Spleen (tissue), 11 donors: ENCODE data around the gene APBB1IP. TPM values are rescaled to one million over a fixed set of nuclear protein-coding genes. Genes with fewer than 3 reads are reported as not detected.

Experiments used
- DNase-seq: peaks from one replicate; pipeline ENCODE4 v3.0.0-alpha.2; 2020
- H3K27ac ChIP-seq, 8 donors: fragments of 200-600 bp; sonication (generic) in 7 of 8; 1 replicate in 4 of 8; 2 replicates in 4 of 8; pipeline versions ENCODE4 v1.5.0 to v1.8.0; 2016 to 2021; ENCODE audit warnings: inconsistent platforms in 4 of 8, mild to moderate bottlenecking in 4 of 8, moderate library complexity in 1 of 8
- H3K27me3 ChIP-seq, 7 donors: fragments of 200-600 bp; sonication (generic) in 6 of 7; replicated peaks in 1 of 7; 1 replicate in 4 of 7; 2 replicates in 3 of 7; pipeline versions ENCODE4 v1.5.0 to v1.8.0; 2016 to 2021; ENCODE audit warnings: inconsistent platforms in 3 of 7, mild to moderate bottlenecking in 1 of 7
- H3K36me3 ChIP-seq, 6 donors: fragments of 200-600 bp; sonication (generic) in 5 of 6; 1 replicate in 4 of 6; 2 replicates in 2 of 6; pipeline versions ENCODE4 v1.5.0 to v1.8.0; 2016 to 2021; ENCODE audit warnings: inconsistent platforms in 2 of 6
- H3K4me1 ChIP-seq, 6 donors: fragments of 200-600 bp; sonication (generic) in 5 of 6; 1 replicate in 3 of 6; 2 replicates in 3 of 6; pipeline versions ENCODE4 v1.5.0 to v1.8.0; 2016 to 2021; ENCODE audit warnings: inconsistent platforms in 3 of 6
- H3K4me3 ChIP-seq, 8 donors: fragments of 200-600 bp; sonication (generic) in 7 of 8; 1 replicate in 4 of 8; 2 replicates in 4 of 8; pipeline versions ENCODE4 v1.5.0 to v1.8.0; 2016 to 2021; ENCODE audit warnings: inconsistent platforms in 4 of 8, mild to moderate bottlenecking in 4 of 8, moderate library complexity in 2 of 8
- H3K9me3 ChIP-seq, 8 donors: fragments of 200-600 bp; sonication (generic) in 7 of 8; 1 replicate in 4 of 8; 2 replicates in 4 of 8; pipeline versions ENCODE4 v1.5.0 to v1.8.0; 2016 to 2021; ENCODE audit warnings: inconsistent platforms in 4 of 8
- CTCF ChIP-seq, 11 experiments: fragments of 200-600 bp in 7 of 11; fragments of 450-650 bp in 4 of 11; sonication (generic) in 4 of 11; IDR thresholded peaks in 8 of 11; conservative IDR thresholded peaks in 3 of 11; 1 replicate in 7 of 11; 2 replicates in 4 of 11; pipeline versions ENCODE4 v1.4.0 to v1.8.0; 2016 to 2021; ENCODE audit warnings: antibody characterized with exemption in 11 of 11, inconsistent platforms in 4 of 11, mild to moderate bottlenecking in 1 of 11
- POLR2A ChIP-seq, 3 donors: fragments of 450-650 bp; IDR thresholded peaks; one replicate each; pipeline ENCODE4 v1.5.1; 2017; ENCODE audit warnings: antibody characterized with exemption in 3 of 3, mild to moderate bottlenecking in 1 of 3
- POLR2AphosphoS5 ChIP-seq, 3 donors: sonication (generic); formaldehyde crosslinking; IDR thresholded peaks; one replicate each; pipeline ENCODE4 v1.5.1; 2017; ENCODE audit warnings: antibody characterized with exemption in 3 of 3
- WGBS, 5 donors: extraction: QIAGEN DNeasy Blood & Tissue Kit in 3 of 5; methylation state at CpG; one replicate each; pipeline versions ENCODE4 v1.1.5 to v1.1.7; 2013 to 2018; 5-methylcytosine and 5-hydroxymethylcytosine counted together
- intact Hi-C: fragments of 100-400 bp; cut with DNase I; formaldehyde crosslinking; loops from one replicate; pipeline ENCODE4 v1.15.0; 2023; ENCODE audit warnings: low total_unique reads
- polyA plus RNA-seq, 3 donors: library from polyadenylated mRNA; stranded (reverse); fragments of 200-250 nt; gene quantifications; one replicate each; pipeline ENCODE4 v1.2.1, GENCODE V29; 2013
- total RNA-seq, 7 donors: library from RNA; depleted of rRNA in 3 of 7; stranded (reverse); fragments of >200 nt in 3 of 7; fragmentation: NEBNext Ultra II Directional in 4 of 7; extraction: Animal tissue kit (Norgen Biotek cat#: 25700) in 4 of 7; gene quantifications; one replicate each; pipeline versions ENCODE4 v1.1.0 to v1.2.1, GENCODE V29; 2016 to 2021
- donor health status: healthy with polysubstance abuse.
- donor health status: DM: no; HTN: no; CAD: no; lungs with moderate emphysema.
- donor health status: DM: no; HTN: no; CAD: no.
- donor health status: Bipolar disorder and iron deficiency.
- donor health status: healthy.
- donor health status: DM: no; HTN: no; CAD: no.
- donor health status: DM: yes; HTN: yes; CAD: no.

APBB1IP gene
- total and polyA plus RNA-seq, 10 donors: 19.7 to 136 (median 79.2) TPM

GRCh38 chr10:26528048-26528447 lies 89.9 kb downstream of the APBB1IP start:
- H3K27me3 ChIP-seq: no peaks in the 10 kb centered on the region
- peaks cover 0 to 32% (median 6%) of the 10 kb centered on the region in 6 donors for H3K4me1 ChIP-seq
- 73 to 82% (median 76%) methylated on average over 5 of the region's 5 CpGs for WGBS, 5 donors
- TF ChIP-seq CTCF (IDR thresholded peaks at IDR 0.05 in 8 of 11, conservative IDR thresholded peaks at IDR 0.05 in 3 of 11) (no peak), POLR2AphosphoS5 (IDR thresholded peaks at IDR 0.05) (peak in 1 of 3 donors; percentile 55)
- H3K9me3 ChIP-seq: no peaks in the 10 kb centered on the region
- intact Hi-C loops: loop anchor here (10.0 kb wide), 1 partner anchor 123 kb away; no protein-coding TSS in a partner anchor
- H3K4me3 ChIP-seq: no peak overlapping the region
- H3K36me3 ChIP-seq: peaks cover 0 to 100% (median 43%) of the 10 kb centered on the region in 6 donors
- no peak for DNase-seq
- peak overlapping the region in 4 of 8 donors; percentile 60 to 76 (median 67) for H3K27ac ChIP-seq

GRCh38 chr10:26528715-26529393 lies 90.7 kb downstream of the APBB1IP start:
- WGBS, 5 donors: 68 to 83% (median 74%) methylated on average over 10 of the region's 10 CpGs

GRCh38 chr10:26534384-26534783 lies 96.2 kb downstream of the APBB1IP start:
- H3K27ac ChIP-seq: no peak overlapping the region
- peaks cover 0 to 95% (median 41%) of the 10 kb centered on the region in 6 donors for H3K36me3 ChIP-seq
- no peak overlapping the region for H3K4me3 ChIP-seq
- H3K9me3 ChIP-seq: no peaks in the 10 kb centered on the region
- TF ChIP-seq POLR2A (IDR thresholded peaks at IDR 0.05) (no peak), POLR2AphosphoS5 (IDR thresholded peaks at IDR 0.05) (peak; percentile 8 to 25 (median 22)), CTCF (IDR thresholded peaks at IDR 0.05 in 8 of 11, conservative IDR thresholded peaks at IDR 0.05 in 3 of 11) (no peak)
- 77 to 89% (median 86%) methylated on average over 7 of the region's 7 CpGs for WGBS, 5 donors
- DNase-seq: no peak
- intact Hi-C loops: no loop called here
- H3K4me1 ChIP-seq: peaks cover 0 to 5% (median 0%) of the 10 kb centered on the region in 6 donors
- no peaks in the 10 kb centered on the region for H3K27me3 ChIP-seq

More at GRCh38 chr10:26528715-26529393, 90.7 kb downstream of the APBB1IP start:
- DNase-seq: no peak
- Histone ChIP-seq H3K4me1 (peaks cover 0 to 32% (median 3%) of the 10 kb centered on the region in 6 donors), H3K4me3 (no peak overlapping the region), H3K27ac (peak overlapping the region in 4 of 8 donors; percentile 60 to 76 (median 67)), H3K36me3 (peaks cover 0 to 100% (median 39%) of the 10 kb centered on the region in 6 donors), H3K9me3 (no peaks in the 10 kb centered on the region), H3K27me3 (no peaks in the 10 kb centered on the region)
- intact Hi-C loops: loop anchor here (10.0 kb wide), 1 partner anchor 124 kb away; no protein-coding TSS in a partner anchor
- TF ChIP-seq POLR2A (IDR thresholded peaks at IDR 0.05) (no peak), CTCF (IDR thresholded peaks at IDR 0.05 in 8 of 11, conservative IDR thresholded peaks at IDR 0.05 in 3 of 11) (no peak), POLR2AphosphoS5 (IDR thresholded peaks at IDR 0.05) (no peak)

GRCh38 chr10:26540601-26541000 lies 102.5 kb downstream of the APBB1IP start:
- intact Hi-C loops: no loop called here
- Histone ChIP-seq H3K9me3 (no peaks in the 10 kb centered on the region), H3K27me3 (no peaks in the 10 kb centered on the region), H3K27ac (peak overlapping the region in 1 of 8 donors; percentile 7), H3K36me3 (peaks cover 0 to 91% (median 33%) of the 10 kb centered on the region in 6 donors), H3K4me1 (peaks cover 0 to 45% (median 19%) of the 10 kb centered on the region in 6 donors), H3K4me3 (no peak overlapping the region)
- TF ChIP-seq POLR2A (IDR thresholded peaks at IDR 0.05) (no peak), POLR2AphosphoS5 (IDR thresholded peaks at IDR 0.05) (no peak), CTCF (IDR thresholded peaks at IDR 0.05 in 8 of 11, conservative IDR thresholded peaks at IDR 0.05 in 3 of 11) (no peak)
- WGBS, 5 donors: 41 to 56% (median 49%) methylated on average over 5 of the region's 5 CpGs
- no peak for DNase-seq
